ENCODE measurements around the gene IFT122.

Gene IFT122

DNA sequence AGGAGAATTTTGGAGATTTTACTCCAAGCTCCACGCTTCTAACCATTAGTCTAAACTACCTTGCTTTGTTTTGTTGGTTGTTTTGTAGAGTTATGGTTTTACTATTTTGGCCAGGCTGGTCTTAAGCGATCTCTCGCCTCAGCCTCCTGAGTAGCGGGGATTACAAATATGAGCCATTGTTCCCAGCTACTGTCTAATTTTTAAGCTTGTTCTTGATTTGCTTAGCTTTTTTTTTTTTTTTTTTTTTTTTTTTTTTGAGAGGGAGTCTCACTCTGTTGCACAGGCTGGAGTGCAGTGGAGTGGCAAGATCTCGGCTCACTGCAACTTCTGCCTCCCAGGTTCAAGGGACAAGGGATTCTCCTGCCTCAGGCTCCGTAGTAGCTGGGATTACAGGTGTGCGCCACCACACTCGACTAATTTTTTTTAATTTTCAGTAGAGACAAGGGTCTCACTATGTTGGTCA is 40.1 kb upstream of the IFT122 start:
- no peak for DNase-seq (ENCODE audit: extremely low read depth, low read depth)
- TF ChIP-seq, protein P1, sequence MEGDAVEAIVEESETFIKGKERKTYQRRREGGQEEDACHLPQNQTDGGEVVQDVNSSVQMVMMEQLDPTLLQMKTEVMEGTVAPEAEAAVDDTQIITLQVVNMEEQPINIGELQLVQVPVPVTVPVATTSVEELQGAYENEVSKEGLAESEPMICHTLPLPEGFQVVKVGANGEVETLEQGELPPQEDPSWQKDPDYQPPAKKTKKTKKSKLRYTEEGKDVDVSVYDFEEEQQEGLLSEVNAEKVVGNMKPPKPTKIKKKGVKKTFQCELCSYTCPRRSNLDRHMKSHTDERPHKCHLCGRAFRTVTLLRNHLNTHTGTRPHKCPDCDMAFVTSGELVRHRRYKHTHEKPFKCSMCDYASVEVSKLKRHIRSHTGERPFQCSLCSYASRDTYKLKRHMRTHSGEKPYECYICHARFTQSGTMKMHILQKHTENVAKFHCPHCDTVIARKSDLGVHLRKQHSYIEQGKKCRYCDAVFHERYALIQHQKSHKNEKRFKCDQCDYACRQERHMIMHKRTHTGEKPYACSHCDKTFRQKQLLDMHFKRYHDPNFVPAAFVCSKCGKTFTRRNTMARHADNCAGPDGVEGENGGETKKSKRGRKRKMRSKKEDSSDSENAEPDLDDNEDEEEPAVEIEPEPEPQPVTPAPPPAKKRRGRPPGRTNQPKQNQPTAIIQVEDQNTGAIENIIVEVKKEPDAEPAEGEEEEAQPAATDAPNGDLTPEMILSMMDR (IDR thresholded peaks at IDR 0.05; ENCODE audit: low read depth, low read length), result no peak

DNA sequence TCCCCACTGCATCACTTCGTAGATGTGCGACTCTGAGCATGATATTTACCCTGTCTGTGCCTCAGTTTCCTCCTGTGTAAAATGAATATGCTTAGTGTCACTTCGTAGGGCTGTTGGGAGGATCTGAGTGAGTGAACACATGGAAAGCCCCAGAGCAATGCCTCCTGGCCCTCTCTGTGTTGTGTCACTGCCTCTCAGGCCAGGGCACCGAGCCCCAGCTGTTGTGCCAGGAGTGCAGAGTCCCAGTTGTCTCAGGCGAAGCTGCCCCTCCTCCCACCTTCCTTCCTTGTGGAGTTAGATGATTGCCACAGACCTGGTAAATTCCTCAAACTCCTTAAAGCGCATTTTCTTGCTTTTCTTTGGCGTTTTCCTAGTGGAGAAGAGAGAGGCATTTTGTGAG is 37.8 kb upstream of the IFT122 start:
- TF ChIP-seq, protein P1 (IDR thresholded peaks at IDR 0.05; ENCODE audit: low read depth, low read length), result no peak
- DNase-seq (ENCODE audit: extremely low read depth, low read depth), result no peak

DNA sequence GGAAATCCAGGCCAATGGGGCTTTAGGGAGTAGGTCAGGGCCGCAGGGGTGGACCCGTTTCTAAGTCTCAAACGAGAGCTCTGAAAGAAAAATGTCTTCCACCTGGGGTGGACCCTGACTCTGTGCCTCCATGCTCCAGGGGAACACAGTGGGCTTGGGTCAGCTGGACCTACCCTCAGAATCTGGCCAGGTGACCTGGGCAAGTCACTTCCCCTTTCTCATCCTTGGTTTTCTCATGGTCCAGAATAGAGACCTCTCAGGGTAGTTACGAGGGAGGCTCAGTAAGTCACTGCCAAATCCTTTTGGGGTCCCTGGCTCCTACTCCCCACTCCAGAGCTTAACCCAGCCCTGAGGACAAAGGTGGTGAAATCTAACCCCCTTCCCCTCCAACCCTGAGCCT is 37.4 kb upstream of the IFT122 start:
- DNase-seq (ENCODE audit: extremely low read depth, low read depth), result no peak

DNA sequence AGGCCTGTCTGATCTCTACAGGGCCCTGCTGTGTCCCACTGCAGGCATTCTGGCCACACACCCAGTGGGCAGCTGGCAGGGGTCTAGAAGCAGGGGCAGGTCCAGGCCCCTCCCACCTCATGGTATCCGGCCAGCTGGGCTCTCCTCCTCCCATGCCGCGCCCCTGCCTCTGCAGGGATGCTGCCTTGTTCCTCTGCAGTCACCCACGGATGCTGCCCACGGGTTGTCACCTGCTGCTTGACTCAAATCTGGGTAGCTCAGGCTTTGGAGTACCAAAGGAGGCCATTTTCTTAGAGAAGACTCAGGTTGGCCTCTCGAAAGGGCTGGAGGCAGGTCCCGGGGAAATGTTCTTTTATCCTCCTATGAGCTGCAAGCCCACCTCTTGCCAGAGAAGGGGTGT is 36.6 kb upstream of the IFT122 start:
- TF ChIP-seq, protein P1 (IDR thresholded peaks at IDR 0.05; ENCODE audit: low read depth, low read length), result no peak
- no peak for DNase-seq (ENCODE audit: extremely low read depth, low read depth)

More for the DNA sequence above, 37.4 kb upstream of the IFT122 start:
- TF ChIP-seq, protein P1 (IDR thresholded peaks at IDR 0.05; ENCODE audit: low read depth, low read length), result no peak

DNA sequence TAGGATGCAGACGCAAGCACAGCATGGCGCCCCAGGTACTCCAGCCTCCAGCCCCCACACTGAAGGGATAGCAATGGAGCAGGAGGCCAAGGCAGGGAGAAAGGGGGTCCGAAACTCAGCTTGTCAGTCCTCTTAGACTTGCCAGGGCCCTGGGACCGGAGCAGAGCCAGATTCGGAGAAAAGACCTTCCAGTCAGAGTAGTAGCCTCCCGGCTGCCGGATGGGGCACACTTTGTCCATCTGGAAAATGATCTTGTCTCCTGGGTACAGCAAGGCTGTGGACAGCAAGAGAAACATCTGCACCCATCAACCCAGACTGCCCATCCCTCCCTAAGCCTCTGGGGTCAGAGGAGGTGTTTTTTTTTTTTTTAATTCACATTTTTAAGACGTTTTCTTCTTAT is 35.9 kb upstream of the IFT122 start:
- no peak for DNase-seq (ENCODE audit: extremely low read depth, low read depth)
- TF ChIP-seq, protein P1 (IDR thresholded peaks at IDR 0.05; ENCODE audit: low read depth, low read length), result no peak

DNA sequence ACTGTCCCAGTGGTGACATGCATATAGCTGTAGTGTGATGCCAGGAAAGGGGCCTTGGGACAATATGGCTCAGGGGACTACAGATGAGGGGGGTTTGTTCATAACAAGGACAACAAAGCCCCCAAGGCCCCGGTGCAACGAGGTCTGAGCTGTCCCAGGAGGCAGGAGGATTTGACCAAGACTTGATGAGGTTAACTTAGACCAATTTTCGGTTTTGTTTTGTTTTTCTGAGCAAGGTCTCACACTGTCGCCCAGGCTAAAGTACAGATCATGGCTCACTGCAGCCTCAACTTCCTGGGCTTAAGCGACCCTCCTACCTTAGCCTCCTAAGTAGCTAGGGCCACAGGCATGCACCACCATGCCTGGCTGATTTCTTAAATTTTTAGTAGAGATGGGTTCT is 35.4 kb upstream of the IFT122 start:
- TF ChIP-seq, protein P1 (IDR thresholded peaks at IDR 0.05; ENCODE audit: low read depth, low read length), result no peak
- DNase-seq (ENCODE audit: extremely low read depth, low read depth), result no peak

DNA sequence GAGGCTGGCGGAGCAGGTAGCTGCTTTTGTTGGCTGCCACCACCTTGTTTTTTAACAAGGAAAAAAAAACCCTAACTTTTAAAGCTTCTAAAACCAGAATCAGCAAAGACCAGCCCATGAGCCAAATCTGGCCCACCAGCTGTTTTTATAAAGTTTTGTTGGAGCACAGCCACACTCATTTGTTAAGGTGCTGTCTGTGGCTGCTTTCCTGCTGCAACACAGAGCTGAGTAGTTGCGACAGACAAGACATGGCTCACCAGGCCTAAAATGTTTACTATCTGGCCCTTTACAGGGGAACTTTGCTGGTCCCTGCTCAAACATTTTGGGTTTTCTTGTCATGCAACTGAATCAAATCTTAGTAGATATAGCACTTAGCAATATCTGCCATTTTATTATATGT is 30.5 kb upstream of the IFT122 start:
- TF ChIP-seq, protein P1 (IDR thresholded peaks at IDR 0.05; ENCODE audit: low read depth, low read length), result no peak
- no peak for DNase-seq (ENCODE audit: extremely low read depth, low read depth)

Data from AG09319 (cell line).